ENCODE data around the gene STMN3.
A peak's percentile ranks its signal among the peaks of the same experiment; 100 is the strongest.
"Not testable (repeated sequence)": the region's sequence is repeated elsewhere in the genome, so short reads cannot be mapped to it uniquely, and the experiment has no call there.

STMN3 gene

DNA sequence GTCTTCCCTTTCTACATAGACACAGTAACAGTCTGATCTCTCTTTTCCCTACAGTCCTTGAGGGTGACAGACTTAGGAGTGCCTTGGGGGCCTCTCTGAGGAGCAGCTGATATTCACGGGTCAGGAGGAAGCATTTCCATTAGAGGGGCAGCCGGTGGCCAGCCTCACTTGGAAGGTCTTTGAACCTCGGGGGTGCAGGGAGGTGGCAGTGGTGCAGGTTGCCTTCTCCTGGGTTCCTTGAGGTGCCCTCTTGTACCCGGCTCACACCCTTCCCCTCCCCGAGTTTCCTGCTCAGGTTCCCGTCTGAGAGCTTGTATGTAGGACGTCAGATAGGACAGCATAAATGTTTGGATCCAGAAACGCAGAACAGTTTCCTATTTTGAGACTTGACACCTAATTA lies 7.4 kb upstream of the STMN3 start:
- no peak for DNase-seq (ENCODE audit: low read depth)

GRCh38 chr20:63660174-63660573 lies 7.0 kb upstream of the STMN3 start:
- DNase-seq (ENCODE audit: low read depth); H3K4me3 ChIP-seq (ENCODE audit: low read depth, low read length): not testable (repeated sequence)

More for the DNA sequence above, 7.4 kb upstream of the STMN3 start:
- H3K4me3 ChIP-seq (ENCODE audit: low read depth, low read length): no peak overlapping the region

DNA sequence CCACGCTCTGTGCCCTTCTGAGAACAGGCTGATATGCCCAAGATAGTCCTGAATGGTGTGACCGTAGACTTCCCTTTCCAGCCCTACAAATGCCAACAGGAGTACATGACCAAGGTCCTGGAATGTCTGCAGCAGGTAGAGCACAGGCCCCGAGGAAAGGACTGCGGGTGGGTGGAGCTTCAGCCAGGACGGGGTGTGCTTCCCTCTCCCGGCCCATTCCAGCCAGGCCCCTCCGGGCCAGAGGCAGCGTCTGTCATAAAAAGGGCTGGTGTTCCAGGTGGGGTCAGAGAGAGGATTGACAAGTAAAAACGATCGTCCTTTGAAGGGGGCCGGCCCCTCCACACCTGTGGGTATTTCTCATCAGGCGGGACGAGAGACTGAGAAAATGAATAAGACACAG lies 6.1 kb upstream of the STMN3 start:
- peak overlapping the region; percentile 73 for H3K4me3 ChIP-seq (ENCODE audit: low read depth, low read length)
- DNase-seq (ENCODE audit: low read depth): no peak

GRCh38 chr20:63658749-63659187 lies 5.5 kb upstream of the STMN3 start:
- DNase-seq (ENCODE audit: low read depth): peak; percentile 10
- peak overlapping the region; percentile 73 for H3K4me3 ChIP-seq (ENCODE audit: low read depth, low read length)

DNA sequence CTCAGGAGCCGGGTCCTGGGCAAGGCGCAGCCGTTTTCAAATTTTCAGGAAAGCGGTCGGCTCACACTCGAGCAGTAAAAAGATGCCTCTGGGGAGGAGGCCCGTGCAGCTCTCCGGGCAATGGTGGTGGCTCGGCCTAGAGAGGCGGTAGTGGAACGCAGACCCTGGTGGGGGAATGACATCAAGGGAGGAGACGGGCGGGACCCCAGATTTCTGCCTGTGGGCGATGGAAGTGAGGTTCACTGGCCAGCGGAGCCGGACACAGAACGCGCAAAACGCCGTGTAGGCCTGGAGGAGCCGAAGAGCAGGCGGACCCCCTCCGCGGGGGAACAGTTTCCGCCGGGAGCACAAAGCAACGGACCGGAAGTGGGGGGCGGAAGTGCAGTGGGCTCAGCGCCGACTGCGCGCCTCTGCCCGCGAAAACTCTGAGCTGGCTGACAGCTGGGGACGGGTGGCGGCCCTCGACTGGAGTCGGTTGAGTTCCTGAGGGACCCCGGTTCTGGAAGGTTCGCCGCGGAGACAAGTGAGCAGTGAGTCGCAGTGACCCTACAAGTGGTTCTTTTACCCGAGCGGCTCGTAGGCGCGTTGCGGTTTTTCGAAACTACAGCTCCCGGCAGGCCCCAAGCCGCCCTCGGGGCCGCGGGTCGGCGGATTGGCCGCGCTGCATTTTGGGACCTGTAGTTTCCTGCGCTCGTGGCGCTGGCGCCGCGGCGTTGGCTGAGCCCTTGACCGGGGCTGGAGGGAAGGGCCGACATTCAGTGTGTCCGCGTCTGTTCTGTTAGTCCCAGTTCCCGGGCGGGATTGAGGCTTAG lies 4.9 kb upstream of the STMN3 start, which contains the start of gene RTEL1:
Gene RTEL1, plus strand, starts transcription at position 376 of the 812 bp plus-strand sequence. CDS start 1,091 bp downstream, outside the sequence.
- peak; percentile 82 for DNase-seq (ENCODE audit: low read depth)
- H3K4me3 ChIP-seq (ENCODE audit: low read depth, low read length): peak within 1 kb of the TSS; percentile 73

GRCh38 chr20:63657260-63657936 lies 4.2 kb upstream of the STMN3 start:
- no peak for DNase-seq (ENCODE audit: low read depth)
- H3K4me3 ChIP-seq (ENCODE audit: low read depth, low read length): peak overlapping the region; percentile 73

GRCh38 chr20:63656451-63656850 lies 3.2 kb upstream of the STMN3 start:
- no peak overlapping the region for H3K4me3 ChIP-seq (ENCODE audit: low read depth, low read length)
- no peak for DNase-seq (ENCODE audit: low read depth)

DNA sequence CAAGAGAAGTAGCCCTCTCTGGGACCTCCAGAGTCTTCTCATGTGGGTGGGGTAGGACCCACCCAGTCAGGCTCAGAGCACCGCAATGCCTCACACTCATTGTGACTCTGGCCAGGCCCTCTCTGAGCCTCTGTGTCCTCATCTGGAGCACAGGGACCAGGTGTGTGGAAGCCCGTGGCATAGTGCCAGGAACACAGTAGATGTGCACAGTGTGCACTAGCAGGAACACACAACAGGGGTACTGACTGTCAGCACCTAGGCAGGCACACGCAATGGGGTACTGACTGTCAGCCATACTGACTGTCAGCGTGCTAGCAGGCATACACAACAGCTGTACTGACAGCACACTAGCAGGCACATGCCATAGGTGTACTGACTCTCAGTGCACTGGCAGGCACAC lies 2.0 kb upstream of the STMN3 start:
- DNase-seq (ENCODE audit: low read depth): no peak
- H3K4me3 ChIP-seq (ENCODE audit: low read depth, low read length): no peak overlapping the region

- H3K4me3 ChIP-seq (ENCODE audit: low read depth, low read length): peak overlapping the region; percentile 44
- no peak for DNase-seq (ENCODE audit: low read depth)
Measured at GRCh38 chr20:63653974-63654668, 897 bp upstream of the STMN3 start.

DNA sequence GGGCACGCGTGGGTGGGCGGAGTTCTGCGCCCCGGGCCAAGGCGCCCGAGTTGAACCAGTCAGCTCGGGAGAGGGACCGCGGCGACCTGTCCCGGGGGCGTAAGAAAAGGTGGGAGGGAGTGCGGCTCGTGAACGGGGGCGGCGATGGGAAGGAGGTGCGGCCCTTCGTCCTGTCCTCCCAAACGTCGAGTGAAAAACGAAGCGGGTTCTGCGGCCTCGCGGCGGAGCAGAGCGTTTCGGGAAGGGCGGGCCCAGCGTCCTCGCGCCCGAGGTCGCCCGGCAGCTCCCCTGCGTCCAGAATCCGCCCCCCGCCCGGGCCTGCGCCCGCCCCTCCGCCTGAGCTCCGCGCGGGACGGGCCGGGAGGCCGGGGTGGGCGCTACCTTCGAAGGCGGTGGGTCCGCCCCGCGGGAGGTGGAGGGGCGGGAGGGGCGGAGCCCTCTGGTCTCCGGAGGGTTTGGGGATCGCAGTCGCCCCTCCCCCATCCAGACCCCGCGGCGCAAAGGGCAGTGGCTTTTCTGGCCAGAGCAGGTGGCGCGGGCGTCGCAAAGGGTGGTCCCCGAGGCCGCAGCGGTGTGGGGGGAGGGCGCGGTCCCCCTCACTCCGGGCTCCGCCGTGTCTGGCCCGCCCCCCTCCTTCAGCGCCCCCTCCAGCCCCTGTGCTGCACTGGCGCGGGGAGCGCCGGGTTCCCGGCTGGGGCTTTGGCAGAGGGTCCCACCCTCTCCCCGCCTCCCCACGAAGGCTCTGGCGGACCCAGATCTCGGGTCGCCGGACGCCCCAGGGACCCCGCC lies 838 bp downstream of the STMN3 start:
- H3K4me3 ChIP-seq (ENCODE audit: low read depth, low read length): peak overlapping the region; percentile 60

DNA sequence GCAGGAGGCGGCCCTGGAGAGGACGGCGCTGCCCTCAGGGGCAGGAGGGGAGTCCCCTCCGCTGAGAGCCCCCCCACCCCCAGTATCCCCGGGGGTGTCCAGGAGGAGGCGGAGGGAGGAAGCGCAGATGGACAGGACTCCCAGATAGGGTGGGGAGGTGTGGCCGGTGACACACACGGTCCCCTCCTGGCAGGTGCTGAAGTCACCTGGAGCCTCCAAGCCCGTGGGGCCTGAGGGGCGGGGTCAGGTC lies 1.4 kb downstream of the STMN3 start:
- H3K4me3 ChIP-seq (ENCODE audit: low read depth, low read length): peak overlapping the region; percentile 60
- no peak for DNase-seq (ENCODE audit: low read depth)

More for the DNA sequence above, 838 bp downstream of the STMN3 start:
- DNase-seq (ENCODE audit: low read depth): no peak

DNA sequence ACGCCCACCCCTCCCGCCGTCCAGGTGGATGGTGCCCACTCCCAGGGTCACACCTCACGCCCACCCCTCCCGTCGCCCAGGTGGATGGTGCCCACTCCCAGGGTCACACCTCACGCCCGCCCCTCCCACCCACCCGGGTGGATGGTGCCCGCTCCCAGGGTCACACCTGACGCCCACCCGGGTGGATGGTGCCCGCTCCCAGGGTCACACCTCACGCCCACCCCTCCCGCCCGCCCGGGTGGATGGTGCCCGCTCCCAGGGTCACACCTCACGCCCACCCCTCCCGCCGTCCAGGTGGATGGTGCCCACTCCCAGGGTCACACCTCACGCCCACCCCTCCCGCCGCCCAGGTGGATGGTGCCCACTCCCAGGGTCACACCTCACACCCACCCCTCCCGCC lies 2.7 kb downstream of the STMN3 start:
- not testable (repeated sequence) for DNase-seq (ENCODE audit: low read depth); H3K4me3 ChIP-seq (ENCODE audit: low read depth, low read length)

GRCh38 chr20:63648895-63649589 lies 4.2 kb downstream of the STMN3 start:
- no peak overlapping the region for H3K4me3 ChIP-seq (ENCODE audit: low read depth, low read length)
- no peak for DNase-seq (ENCODE audit: low read depth)

DNA sequence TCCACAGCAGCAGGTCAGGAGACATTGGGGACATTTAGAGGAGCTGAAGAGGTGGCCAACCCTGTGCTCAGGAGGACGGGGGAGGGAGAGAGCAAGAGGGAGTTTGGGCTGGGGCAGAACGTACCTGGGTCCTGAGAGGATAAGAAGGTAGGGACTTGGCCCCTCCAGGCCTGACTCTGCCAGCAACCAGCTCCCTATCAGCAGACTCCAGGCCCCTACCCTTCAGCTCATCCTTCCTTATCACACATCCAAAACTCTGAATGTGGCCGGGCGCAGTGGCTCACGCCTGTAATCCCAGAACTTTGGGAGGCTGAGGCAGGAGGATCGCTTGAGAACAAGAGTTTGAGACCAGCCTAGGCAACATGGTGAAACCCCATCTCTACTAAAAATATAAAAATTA lies 5.0 kb downstream of the STMN3 start:
- no peak for DNase-seq (ENCODE audit: low read depth)
- H3K4me3 ChIP-seq (ENCODE audit: low read depth, low read length): no peak overlapping the region

DNA sequence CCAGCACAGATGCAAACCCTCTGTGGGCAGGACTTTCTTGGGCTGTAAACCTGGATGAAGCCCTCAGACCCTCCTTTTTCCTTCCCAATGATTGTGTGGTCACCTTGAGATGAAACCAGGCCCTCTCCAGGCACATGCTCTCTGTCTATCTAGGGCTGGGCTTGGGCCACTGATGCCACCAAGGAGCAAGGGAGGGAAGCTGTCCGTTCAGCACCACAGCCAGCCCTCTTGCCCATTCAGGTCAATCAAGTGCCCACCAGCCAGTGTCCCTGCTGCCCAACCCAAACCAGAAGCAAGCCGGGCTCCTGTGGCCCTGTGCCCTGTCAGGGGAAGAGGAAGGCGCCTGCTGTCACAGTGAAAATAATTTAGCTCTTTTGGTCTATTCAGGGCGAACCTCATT lies 8.0 kb downstream of the STMN3 start:
- DNase-seq (ENCODE audit: low read depth): no peak
- no peak overlapping the region for H3K4me3 ChIP-seq (ENCODE audit: low read depth, low read length)

DNA sequence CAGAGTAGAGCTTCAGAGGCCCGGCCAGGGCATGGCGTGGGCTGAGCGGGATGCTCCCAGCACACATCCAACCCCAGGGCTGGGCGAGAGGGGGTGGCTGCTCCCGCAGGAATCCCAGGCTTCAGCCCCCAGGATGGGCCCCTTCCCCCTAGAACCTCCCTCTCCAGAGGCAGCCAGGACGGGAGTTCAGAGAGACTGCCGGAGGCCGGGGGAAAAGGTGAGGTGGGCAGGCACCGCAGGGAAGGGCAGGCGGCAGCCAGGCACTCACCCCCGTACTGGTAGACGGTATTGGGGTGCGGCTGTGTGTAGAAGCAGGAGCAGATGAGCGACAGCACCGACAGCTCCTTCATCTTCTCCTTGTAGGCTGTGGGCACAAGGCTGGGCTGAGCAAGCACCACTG lies 9.3 kb downstream of the STMN3 start:
- DNase-seq (ENCODE audit: low read depth): no peak

GRCh38 chr20:63643499-63643898 lies 9.7 kb downstream of the STMN3 start:
- no peak for DNase-seq (ENCODE audit: low read depth)
- H3K4me3 ChIP-seq (ENCODE audit: low read depth, low read length): no peak overlapping the region

More for the DNA sequence above, 9.3 kb downstream of the STMN3 start:
- no peak overlapping the region for H3K4me3 ChIP-seq (ENCODE audit: low read depth, low read length)

DNA sequence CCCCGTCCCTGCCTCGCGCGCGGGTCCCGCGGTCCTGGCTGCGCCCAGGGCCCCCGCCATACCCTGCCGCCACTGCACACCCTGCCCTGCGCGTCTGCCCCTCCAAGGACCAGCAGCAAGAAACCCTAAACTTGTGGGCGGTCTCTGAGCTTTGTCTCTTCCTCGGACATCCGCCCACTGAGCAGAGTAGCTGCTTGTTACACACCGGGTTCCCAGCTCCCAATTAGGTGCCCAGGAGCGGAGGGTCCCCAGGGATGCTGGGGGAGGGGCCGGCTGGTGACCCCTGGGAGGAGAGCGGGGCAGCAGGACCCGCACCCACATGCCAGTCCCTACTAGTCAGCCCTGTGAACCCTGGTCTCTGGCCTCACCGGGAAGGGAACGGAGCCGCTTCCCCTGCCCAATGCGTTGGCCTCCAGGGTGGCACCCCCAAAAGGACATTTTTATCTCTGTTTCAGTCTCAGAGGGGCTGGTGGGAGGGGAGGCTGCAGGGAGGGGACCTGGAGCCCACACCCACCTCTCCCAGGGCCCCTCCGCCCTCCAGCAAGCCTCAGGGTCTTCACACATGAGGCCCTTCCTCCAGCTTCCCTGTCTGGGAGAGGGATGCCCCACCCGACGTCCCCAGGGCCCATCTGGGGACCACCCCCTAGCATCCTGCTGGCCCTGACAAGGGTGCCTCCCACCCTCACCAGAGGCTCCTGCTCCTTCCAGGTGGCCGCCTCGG lies 10.5 kb downstream of the STMN3 start:
- H3K4me3 ChIP-seq (ENCODE audit: low read depth, low read length): peak overlapping the region; percentile 51
- no peak for DNase-seq (ENCODE audit: low read depth)
